Measurements from ENCODE around the gene POLR2B.
"Not testable (repeated sequence)": the region's sequence is repeated elsewhere in the genome, so short reads cannot be mapped to it uniquely, and the experiment has no call there.

POLR2B gene

GRCh38 chr4:57048590-57049304, 70.1 kb downstream of the POLR2B start:
- in situ Hi-C loops (cut with HindIII; ENCODE audit: low sequenced_read_pairs), result no loop called here

GRCh38 chr4:57051095-57051494, 72.4 kb downstream of the POLR2B start:
- in situ Hi-C loops (cut with HindIII; ENCODE audit: low sequenced_read_pairs), result no loop called here

GRCh38 chr4:57051524-57051923, 72.8 kb downstream of the POLR2B start:
- in situ Hi-C loops (cut with HindIII; ENCODE audit: low sequenced_read_pairs), result no loop called here

GRCh38 chr4:57053508-57053907, 74.8 kb downstream of the POLR2B start:
- in situ Hi-C loops (cut with HindIII; ENCODE audit: low sequenced_read_pairs), result no loop called here

DNA sequence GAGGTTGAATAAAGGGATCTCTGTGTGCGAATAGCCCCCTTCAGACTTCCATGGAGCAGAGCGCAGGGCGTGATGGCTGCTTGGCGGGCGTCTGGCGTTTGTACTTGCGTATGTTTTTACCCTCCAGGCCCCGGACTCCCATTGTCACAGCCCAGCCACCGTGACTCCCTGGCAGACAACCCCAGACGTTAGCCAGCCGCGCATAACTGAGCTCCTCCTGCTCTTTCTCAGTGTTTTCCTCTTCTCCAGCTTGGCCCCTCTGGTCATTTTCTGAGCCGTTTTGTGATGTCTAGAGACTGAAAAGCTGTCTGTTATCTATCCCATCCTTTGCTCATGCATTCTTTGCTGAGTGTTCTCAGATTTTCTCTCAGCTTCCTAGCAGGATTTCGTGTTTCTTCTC, 77.2 kb downstream of the POLR2B start:
- in situ Hi-C loops (cut with HindIII; ENCODE audit: low sequenced_read_pairs), result no loop called here

DNA sequence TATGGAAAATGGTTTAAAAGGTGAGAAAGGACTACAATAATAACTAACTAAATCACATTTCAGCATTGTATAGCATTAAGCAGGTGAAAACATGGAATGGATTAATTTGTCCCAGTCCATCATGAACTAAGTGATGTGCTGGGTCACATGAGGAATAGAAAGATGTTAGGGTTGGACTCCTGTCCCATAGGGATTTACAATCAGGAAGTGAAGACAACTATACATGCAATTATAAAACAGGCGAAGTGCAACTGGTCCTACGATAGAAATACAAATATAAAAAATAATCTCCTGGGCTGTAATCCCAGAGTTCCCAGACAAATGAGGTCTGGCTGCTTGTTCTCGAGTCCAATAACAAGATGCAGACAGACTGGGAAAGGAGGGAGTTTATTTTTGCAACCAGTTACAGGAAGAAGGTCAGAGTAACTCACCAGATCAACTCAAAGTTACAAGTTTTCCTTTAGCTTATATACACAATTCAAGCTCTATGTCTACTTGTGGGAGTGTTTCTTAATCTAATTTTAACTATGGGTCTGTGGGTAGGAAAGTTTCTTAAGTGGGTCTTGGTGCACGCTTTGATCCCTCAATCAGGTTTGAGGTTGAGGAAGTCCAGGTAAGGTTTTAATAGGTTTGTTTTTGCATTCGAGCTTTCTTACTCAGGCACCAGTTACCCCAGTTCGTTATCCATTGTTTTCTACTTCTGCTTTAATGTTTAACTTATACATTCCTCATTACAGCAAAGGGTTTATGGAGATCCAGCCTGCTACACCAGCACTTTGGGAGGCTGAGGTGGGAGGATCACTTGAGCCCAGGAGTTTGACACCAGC, 81.4 kb downstream of the POLR2B start:
- in situ Hi-C loops (cut with HindIII; ENCODE audit: low sequenced_read_pairs), result no loop called here

- in situ Hi-C loops (cut with HindIII; ENCODE audit: low sequenced_read_pairs), result not testable (repeated sequence)
Observed at GRCh38 chr4:57060717-57061067, 82.0 kb downstream of the POLR2B start.

- in situ Hi-C loops (cut with HindIII; ENCODE audit: low sequenced_read_pairs), result no loop called here
Observed at GRCh38 chr4:57061395-57061794, 82.7 kb downstream of the POLR2B start.

DNA sequence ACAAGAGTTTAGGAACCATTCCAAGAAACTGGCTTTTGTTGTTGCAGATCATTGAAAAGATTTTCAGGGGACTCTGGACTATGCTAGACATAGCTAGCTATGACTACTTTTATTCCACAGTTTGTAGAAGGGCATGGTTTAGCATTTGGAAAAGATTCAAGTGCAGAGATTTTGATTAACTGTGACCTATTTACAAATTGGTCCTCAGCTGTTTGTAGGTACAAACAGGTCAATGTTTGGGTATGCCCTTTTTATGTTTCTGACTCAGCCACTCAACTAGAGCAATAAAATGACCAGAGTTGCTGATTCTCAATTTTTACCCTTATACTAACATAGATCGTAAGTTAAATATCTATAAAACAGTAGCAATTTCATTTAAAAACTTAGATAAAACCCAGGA, 84.8 kb downstream of the POLR2B start:
- in situ Hi-C loops (cut with HindIII; ENCODE audit: low sequenced_read_pairs), result no loop called here

DNA sequence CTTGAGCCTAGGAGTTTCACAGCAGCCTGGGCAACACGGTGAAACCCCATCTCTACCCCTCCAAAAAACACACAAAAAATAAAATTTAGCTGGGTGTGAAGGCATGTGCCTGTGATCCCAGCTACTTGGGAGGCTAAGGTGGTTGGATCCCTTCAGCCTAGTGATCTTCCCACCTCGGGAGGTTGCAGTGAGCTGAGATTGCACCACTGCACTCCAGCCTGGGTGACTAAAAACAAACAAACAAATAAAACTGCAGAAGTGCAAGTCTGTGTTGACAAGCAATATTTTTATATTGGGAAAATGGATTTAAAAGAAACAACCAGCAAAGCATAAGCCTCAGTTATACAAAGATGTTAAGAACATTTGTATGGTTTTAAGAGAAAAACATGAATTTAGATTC, 85.4 kb downstream of the POLR2B start:
- in situ Hi-C loops (cut with HindIII; ENCODE audit: low sequenced_read_pairs), result no loop called here

DNA sequence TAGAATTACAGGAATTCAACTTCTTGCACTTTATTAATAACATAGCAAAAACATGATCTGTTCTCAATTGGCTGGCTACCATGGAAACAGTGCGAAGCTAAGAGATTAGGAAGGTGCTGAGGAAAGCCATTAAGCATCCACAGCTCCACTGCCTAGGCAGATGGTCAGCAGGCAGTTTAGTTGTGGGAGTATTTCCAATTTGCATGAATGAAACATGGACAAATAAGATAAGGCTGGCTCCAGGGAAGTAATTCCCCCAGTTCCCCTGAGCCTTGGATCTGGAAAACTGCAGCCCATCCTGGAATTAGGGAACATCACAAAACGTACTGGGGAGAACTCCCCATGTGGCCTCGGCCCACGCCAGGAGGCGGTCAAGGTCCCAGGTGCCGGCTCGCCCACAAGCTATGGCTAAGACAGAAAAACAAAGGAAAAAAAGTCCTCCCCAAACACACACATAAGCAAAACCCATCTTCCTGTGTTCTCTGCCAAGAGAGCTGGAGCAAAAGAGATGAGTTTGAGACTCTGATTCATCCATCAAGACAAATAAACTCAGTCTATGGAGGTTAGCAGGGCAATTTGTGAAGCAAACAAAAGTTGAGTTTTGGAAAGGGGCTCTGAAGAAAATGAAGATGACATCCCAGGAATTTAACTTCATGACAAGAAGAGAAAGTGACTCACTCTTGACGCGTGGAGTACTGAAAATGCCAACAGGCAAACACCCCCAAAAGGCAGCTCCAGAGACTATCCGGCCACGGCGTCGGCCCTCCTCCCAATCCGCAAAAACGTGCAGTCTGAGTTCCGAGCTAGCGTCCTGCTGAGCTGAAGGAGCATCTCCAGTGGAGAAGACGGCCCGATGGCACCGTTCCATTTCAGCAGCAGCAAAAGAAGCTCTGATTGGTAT, 86.4 kb downstream of the POLR2B start:
- in situ Hi-C loops (cut with HindIII; ENCODE audit: low sequenced_read_pairs), result no loop called here

GRCh38 chr4:57065730-57066482, 87.2 kb downstream of the POLR2B start:
- in situ Hi-C loops (cut with HindIII; ENCODE audit: low sequenced_read_pairs), result no loop called here

GRCh38 chr4:57068237-57068981, 89.7 kb downstream of the POLR2B start:
- in situ Hi-C loops (cut with HindIII; ENCODE audit: low sequenced_read_pairs), result no loop called here

- in situ Hi-C loops (cut with HindIII; ENCODE audit: low sequenced_read_pairs), result loop anchor here (5.0 kb wide), 1 partner anchor 33 kb away; no protein-coding TSS in a partner anchor
Observed at GRCh38 chr4:57070461-57070860, 91.8 kb downstream of the POLR2B start.

GRCh38 chr4:57071326-57071725, 92.6 kb downstream of the POLR2B start:
- in situ Hi-C loops (cut with HindIII; ENCODE audit: low sequenced_read_pairs), result loop anchor here (5.0 kb wide), 1 partner anchor 34 kb away; no protein-coding TSS in a partner anchor

DNA sequence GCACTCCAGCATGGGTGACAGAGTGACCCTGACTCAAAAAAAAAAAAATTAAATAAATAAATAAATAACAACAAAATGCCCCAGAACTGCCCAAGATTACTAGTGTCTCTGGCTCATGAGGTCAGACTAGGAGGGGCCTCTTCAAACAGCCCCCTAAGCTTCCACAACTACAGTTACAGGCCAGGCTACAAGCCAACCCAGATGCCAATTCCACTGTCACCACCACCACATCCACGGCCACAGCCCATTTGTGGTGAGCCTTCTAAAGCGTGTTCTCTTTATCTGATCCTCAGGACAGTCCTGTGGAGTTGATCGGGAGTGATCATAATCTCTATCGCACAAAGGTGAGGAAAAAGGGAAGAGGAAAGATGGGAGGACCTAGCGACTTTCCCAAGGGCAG, 94.9 kb downstream of the POLR2B start:
- in situ Hi-C loops (cut with HindIII; ENCODE audit: low sequenced_read_pairs), result loop anchor here (5.0 kb wide), 1 partner anchor 36 kb away; no protein-coding TSS in a partner anchor

DNA sequence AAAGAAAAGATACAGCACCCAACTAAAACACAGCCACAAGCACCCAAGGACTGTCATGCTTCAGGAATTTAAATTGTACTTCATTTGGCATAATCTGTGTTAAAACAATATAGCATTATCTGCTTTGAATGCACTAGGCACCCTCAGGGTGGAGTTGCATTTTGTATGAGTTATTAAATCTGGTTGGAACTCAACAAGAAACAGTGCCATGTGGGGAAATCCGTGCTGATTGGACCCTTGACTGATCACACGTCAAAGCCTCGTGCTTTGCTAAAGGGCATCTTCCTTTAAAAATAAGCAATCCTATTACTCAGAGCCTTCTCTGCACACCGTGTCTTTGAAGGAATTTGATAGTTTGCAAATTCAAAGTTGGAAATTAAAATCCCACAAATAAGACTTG, 96.0 kb downstream of the POLR2B start:
- in situ Hi-C loops (cut with HindIII; ENCODE audit: low sequenced_read_pairs), result loop anchor here (5.0 kb wide), 1 partner anchor 37 kb away; no protein-coding TSS in a partner anchor

GRCh38 chr4:57075367-57075766, 96.7 kb downstream of the POLR2B start:
- in situ Hi-C loops (cut with HindIII; ENCODE audit: low sequenced_read_pairs), result no loop called here

GRCh38 chr4:57076646-57077045, 98.0 kb downstream of the POLR2B start:
- in situ Hi-C loops (cut with HindIII; ENCODE audit: low sequenced_read_pairs), result no loop called here

All from endothelial cell of hepatic sinusoid (primary cell).